H9 (cell line): ENCODE results near the gene IL25. TPM values are rescaled to one million over a fixed set of nuclear protein-coding genes. Genes with fewer than 3 reads are reported as not detected.

ENCODE experiments used
- DNase-seq: peaks from one replicate; pipeline ENCODE4 v3.0.0-alpha.2; 2017
- H2AFZ ChIP-seq: one replicate; pipeline ENCODE4 v1.6.1; 2013; ENCODE audit warnings: mild to moderate bottlenecking, low read length, control low read depth, moderate library complexity
- H2AK5ac ChIP-seq: 2 replicates; pipeline ENCODE4 v1.6.1; 2013; ENCODE audit warnings: low read length, control low read depth, mixed read lengths; ENCODE audit not compliant: insufficient read length
- H2BK120ac ChIP-seq: one replicate; pipeline ENCODE4 v1.6.1; 2013; ENCODE audit warnings: low read depth, mild to moderate bottlenecking, low read length, control low read depth, inconsistent platforms; ENCODE audit not compliant: poor library complexity, severe bottlenecking
- H2BK12ac ChIP-seq: 2 replicates; pipeline ENCODE4 v1.6.1; 2013; ENCODE audit warnings: low read length, control low read depth, mixed read lengths, low read depth; ENCODE audit not compliant: insufficient read length
- H2BK15ac ChIP-seq: 2 replicates; pipeline ENCODE4 v1.6.1; 2013; ENCODE audit warnings: low read depth, low read length, control low read depth
- H2BK20ac ChIP-seq: one replicate; pipeline ENCODE4 v1.6.1; 2013; ENCODE audit warnings: low read depth, mild to moderate bottlenecking, low read length, control low read depth, inconsistent platforms; ENCODE audit not compliant: poor library complexity, severe bottlenecking
- H2BK5ac ChIP-seq: 2 replicates; pipeline ENCODE4 v1.6.1; 2013; ENCODE audit warnings: low read length, control low read depth, mixed read lengths; ENCODE audit not compliant: insufficient read length
- H3K14ac ChIP-seq: 2 replicates; pipeline ENCODE4 v1.6.1; 2013; ENCODE audit warnings: low read length, control low read depth; ENCODE audit not compliant: insufficient read depth
- H3K18ac ChIP-seq: 2 replicates; pipeline ENCODE4 v1.6.1; 2013; ENCODE audit warnings: low read depth, mild to moderate bottlenecking, mixed read lengths, low read length, control low read depth; ENCODE audit not compliant: insufficient read length
- H3K23ac ChIP-seq: 2 replicates; pipeline ENCODE4 v1.6.1; 2013; ENCODE audit warnings: low read length, control low read depth, mixed read lengths, low read depth; ENCODE audit not compliant: insufficient read length
- H3K23me2 ChIP-seq: 2 replicates; pipeline ENCODE4 v1.6.1; 2013; ENCODE audit warnings: low read depth, mild to moderate bottlenecking, mixed read lengths, low read length, control low read depth; ENCODE audit not compliant: insufficient read length, poor library complexity, severe bottlenecking
- H3K27ac ChIP-seq: 2 replicates; pipeline ENCODE4 v1.5.1; 2013; ENCODE audit warnings: low read length, control low read depth, mixed read lengths, low read depth; ENCODE audit not compliant: insufficient read length
- H3K27me3 ChIP-seq: 2 replicates; pipeline ENCODE4 v1.6.1; 2013; ENCODE audit warnings: low read length, control low read depth, inconsistent platforms; ENCODE audit not compliant: insufficient read depth
- H3K4ac ChIP-seq: 2 replicates; pipeline ENCODE4 v1.6.1; 2013; ENCODE audit warnings: low read depth, mild to moderate bottlenecking, control low read depth, inconsistent platforms, low read length, moderate library complexity
- H3K4me1 ChIP-seq: 2 replicates; pipeline ENCODE4 v1.6.1; 2013; ENCODE audit warnings: low read length, control low read depth, inconsistent platforms; ENCODE audit not compliant: insufficient read depth
- H3K4me2 ChIP-seq: 2 replicates; pipeline ENCODE4 v1.6.1; 2013; ENCODE audit warnings: low read length, control low read depth, mixed read lengths; ENCODE audit not compliant: insufficient read length, insufficient read depth
- H3K56ac ChIP-seq: 2 replicates; pipeline ENCODE4 v1.6.1; 2013; ENCODE audit warnings: low read depth, mild to moderate bottlenecking, mixed read lengths, low read length, control low read depth; ENCODE audit not compliant: insufficient read length
- H3K79me1 ChIP-seq: 2 replicates; pipeline ENCODE4 v1.6.1; 2013; ENCODE audit warnings: low read depth, mild to moderate bottlenecking, moderate library complexity, low read length, control low read depth, inconsistent platforms; ENCODE audit not compliant: insufficient read depth, poor library complexity, severe bottlenecking
- H3K79me2 ChIP-seq: 2 replicates; pipeline ENCODE4 v1.6.1; 2013; ENCODE audit warnings: low read length, control low read depth, inconsistent platforms; ENCODE audit not compliant: insufficient read depth
- H3K9ac ChIP-seq: 2 replicates; pipeline ENCODE4 v1.6.1; 2013; ENCODE audit warnings: low read length, control low read depth, mixed read lengths; ENCODE audit not compliant: insufficient read length; ENCODE audit errors: extremely low read depth
- H3K9me3 ChIP-seq: one replicate; pipeline ENCODE4 v1.6.1; 2013; ENCODE audit warnings: low read depth, low read length, inconsistent platforms; ENCODE audit not compliant: control insufficient read depth
- H3T11ph ChIP-seq: one replicate; pipeline ENCODE4 v1.6.1; 2013; ENCODE audit warnings: mild to moderate bottlenecking, low read length, control low read depth, inconsistent platforms
- H4K20me1 ChIP-seq: one replicate; pipeline ENCODE4 v1.6.1; 2013; ENCODE audit not compliant: control insufficient read depth, insufficient read length, insufficient read depth
- H4K5ac ChIP-seq: 2 replicates; pipeline ENCODE4 v1.6.1; 2013; ENCODE audit warnings: low read depth, mild to moderate bottlenecking, mixed read lengths, low read length, control low read depth; ENCODE audit not compliant: insufficient read length
- H4K8ac ChIP-seq: replicated peaks from 2 replicates; pipeline ENCODE4 v1.6.1; 2013; ENCODE audit warnings: low read length, control low read depth, mixed read lengths, low read depth; ENCODE audit not compliant: insufficient read length
- H4K91ac ChIP-seq: 2 replicates; pipeline ENCODE4 v1.6.1; 2013; ENCODE audit warnings: low read depth, mild to moderate bottlenecking, moderate library complexity, mixed read lengths, low read length, control low read depth; ENCODE audit not compliant: insufficient read length
- H3K27ac Mint-ChIP-seq, 3 experiments: 2 replicates in 2 of 3; 3 replicates in 1 of 3; pipeline ENCODE4 v1.8.0; 2020 to 2021; ENCODE audit warnings: mixed read lengths in 3 of 3, mild to moderate bottlenecking in 1 of 3, moderate library complexity in 1 of 3
- H3K27me3 Mint-ChIP-seq: 2 replicates; pipeline ENCODE4 v1.8.0; 2021; ENCODE audit warnings: low read depth, mild to moderate bottlenecking, moderate library complexity, mixed read lengths
- H3K36me3 Mint-ChIP-seq, 3 experiments: 2 replicates in 2 of 3; 3 replicates in 1 of 3; pipeline ENCODE4 v1.8.0; 2020 to 2021; ENCODE audit warnings: low read depth in 3 of 3, mixed read lengths in 3 of 3; ENCODE audit not compliant: insufficient read depth in 1 of 3
- H3K4me1 Mint-ChIP-seq, 2 experiments: 2 replicates each; pipeline ENCODE4 v1.8.0; 2020; ENCODE audit warnings: mixed read lengths in 2 of 2
- H3K4me3 Mint-ChIP-seq, 2 experiments: 2 replicates in 1 of 2; 3 replicates in 1 of 2; pipeline ENCODE4 v1.8.0; 2020 to 2021; ENCODE audit warnings: mild to moderate bottlenecking in 2 of 2, mixed read lengths in 2 of 2, moderate library complexity in 1 of 2
- H3K9me3 Mint-ChIP-seq, 2 experiments: 2 replicates in 1 of 2; 3 replicates in 1 of 2; pipeline ENCODE4 v1.8.0; 2020; ENCODE audit warnings: mild to moderate bottlenecking in 2 of 2, mixed read lengths in 2 of 2, moderate library complexity in 1 of 2
- CTCF ChIP-seq: fragments of 200-600 bp; sonication (generic); conservative IDR thresholded peaks from 3 replicates; pipeline ENCODE4 v1.8.0; 2021; ENCODE audit warnings: antibody characterized with exemption, mild to moderate bottlenecking
- WGBS: extraction: QIAGEN DNeasy Blood & Tissue Kit; methylation state at CpG from one replicate; pipeline ENCODE4 v1.1.7; 2013; ENCODE audit warnings: missing lambda C conversion rate, low lambda C conversion rate, mixed read lengths; ENCODE audit not compliant: insufficient read length; ENCODE audit errors: extremely low coverage; 5-methylcytosine and 5-hydroxymethylcytosine counted together
- total RNA-seq: library from RNA; stranded (reverse); gene quantifications from 2 replicates; pipeline ENCODE4 v1.2.1, GENCODE V29; 2021

Gene IL25
- total RNA-seq, 1 experiment from 2014 or later, result not detected

- Mint-ChIP-seq H3K36me3 (peaks cover 19 to 38% (median 25%) of the 10 kb centered on the region in 3 experiments), H3K4me3 (peak overlapping the region; percentile 79 to 94), H3K9me3 (peaks cover 0 to 2% of the 10 kb centered on the region in 2 experiments; a peak in 1 of 5 replicates), H3K27ac (peak overlapping the region; percentile 90 to 93 (median 90)), H3K4me1 (peaks cover 32 to 38% of the 10 kb centered on the region in 2 experiments), H3K27me3 (peaks cover 29% of the 10 kb centered on the region)
- peak overlapping the region; percentile 56 for H3K4me2 ChIP-seq
- H2AK5ac ChIP-seq, result no peak overlapping the region
- no peak overlapping the region for H2AFZ ChIP-seq
- H3K23me2 ChIP-seq, result peaks cover 23% of the 10 kb centered on the region
- WGBS, result no CpG with 5 or more reads among the region's 21 CpGs
- H3K27me3 ChIP-seq, result no peaks in the 10 kb centered on the region; the same call in 1 of the 2 replicates
- H2BK20ac ChIP-seq, result no peak overlapping the region
- TF ChIP-seq CTCF, result no peak
- peaks cover 4% of the 10 kb centered on the region; the same call in 1 of the 2 replicates for H3K4me1 ChIP-seq
- no peaks in the 10 kb centered on the region for H3K79me1 ChIP-seq
- no peak overlapping the region for H2BK120ac ChIP-seq
- peak; percentile 70 for DNase-seq
- H3K23ac ChIP-seq, result no peak overlapping the region
- H3K27ac ChIP-seq, result no peak overlapping the region
- no peaks in the 10 kb centered on the region for H4K20me1 ChIP-seq
- H3K56ac ChIP-seq, result no peak overlapping the region
- H2BK15ac ChIP-seq, result no peak overlapping the region
- H3T11ph ChIP-seq, result no peak overlapping the region
- no peak overlapping the region for H3K4ac ChIP-seq
- H2BK12ac ChIP-seq, result no peak overlapping the region
- H3K9ac ChIP-seq, result peak overlapping the region; percentile 18
- H3K14ac ChIP-seq, result peak overlapping the region; percentile 34; the same call in 1 of the 2 replicates
- no peaks in the 10 kb centered on the region for H3K9me3 ChIP-seq
- peak overlapping the region; percentile 9 for H3K18ac ChIP-seq
- no peak overlapping the region for H4K8ac ChIP-seq
- H4K5ac ChIP-seq, result no peak overlapping the region
- no peak overlapping the region for H4K91ac ChIP-seq
- H2BK5ac ChIP-seq, result no peak overlapping the region
- H3K79me2 ChIP-seq, result no peaks in the 10 kb centered on the region
Measured at GRCh38 chr14:23364164-23365035, 8.2 kb upstream of the IL25 start.
